Femur (tissue), 1 donor: ENCODE measurements around the gene PDZRN4.
A peak's percentile ranks its signal among the peaks of the same experiment; 100 is the strongest.
"Not testable (repeated sequence)": the region's sequence is repeated elsewhere in the genome, so short reads cannot be mapped to it uniquely, and the experiment has no call there.

Experiments used
- DNase-seq: peaks from one replicate; pipeline ENCODE4 v3.0.0-alpha.2; 2017

PDZRN4 gene

DNA sequence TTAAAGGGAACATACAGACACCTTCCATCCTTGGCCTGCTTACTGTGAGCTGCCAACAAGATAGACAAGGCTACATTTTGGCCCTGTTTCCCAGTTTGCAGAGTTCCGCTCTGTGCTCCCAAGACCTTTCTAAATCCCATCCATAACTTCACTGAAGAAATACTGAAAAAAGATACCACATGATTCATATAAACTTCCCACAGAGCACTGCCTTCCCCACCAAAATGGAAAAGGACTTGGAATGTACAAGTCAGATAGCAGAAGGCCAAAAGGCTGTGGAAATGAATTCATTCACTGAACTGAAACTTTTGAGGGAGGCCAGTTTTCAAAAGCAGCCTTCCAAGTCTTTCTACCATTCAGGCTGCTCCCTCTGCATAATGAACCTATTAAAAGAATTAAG lies 29.6 kb downstream of the PDZRN4 start:
- DNase-seq: no peak

DNA sequence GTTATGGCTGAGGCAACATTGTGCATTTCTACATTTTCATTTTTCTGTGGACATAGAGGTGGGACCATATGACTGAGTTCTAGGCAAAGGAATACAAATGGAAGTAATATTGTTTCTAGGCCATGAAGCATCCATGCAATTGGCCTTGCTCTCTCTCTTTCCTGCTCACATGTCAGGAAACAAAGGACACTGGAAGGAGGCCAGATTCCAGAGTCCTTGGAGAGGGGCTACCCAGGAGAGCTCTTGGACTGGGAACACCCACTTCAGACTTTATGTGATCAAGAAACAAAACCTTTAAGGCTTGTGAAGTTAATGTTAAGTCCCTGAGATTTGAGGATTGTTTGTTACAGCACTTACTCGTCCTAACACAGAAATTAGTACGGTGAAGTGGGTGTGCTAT lies 32.8 kb downstream of the PDZRN4 start:
- DNase-seq: no peak

DNA sequence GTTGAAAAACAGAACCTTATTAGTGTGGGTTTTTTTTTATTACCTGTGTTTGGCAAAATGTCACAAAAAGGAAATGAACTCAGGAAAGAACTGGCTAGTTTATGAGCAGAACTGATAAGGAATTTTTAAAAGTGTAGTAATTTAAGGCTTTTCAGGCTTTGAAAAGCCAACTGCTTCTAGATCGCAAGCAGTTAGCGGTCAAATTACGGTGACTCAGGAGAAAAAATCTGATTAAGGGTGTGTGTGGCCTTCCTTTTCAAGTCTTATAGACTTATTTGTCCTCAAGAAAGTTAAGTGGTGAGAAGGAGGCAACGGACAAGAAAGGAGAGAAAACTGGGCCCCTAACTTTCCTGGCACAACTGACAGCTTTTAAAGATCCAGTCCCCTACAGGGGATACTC lies 33.4 kb downstream of the PDZRN4 start:
- DNase-seq: no peak

DNA sequence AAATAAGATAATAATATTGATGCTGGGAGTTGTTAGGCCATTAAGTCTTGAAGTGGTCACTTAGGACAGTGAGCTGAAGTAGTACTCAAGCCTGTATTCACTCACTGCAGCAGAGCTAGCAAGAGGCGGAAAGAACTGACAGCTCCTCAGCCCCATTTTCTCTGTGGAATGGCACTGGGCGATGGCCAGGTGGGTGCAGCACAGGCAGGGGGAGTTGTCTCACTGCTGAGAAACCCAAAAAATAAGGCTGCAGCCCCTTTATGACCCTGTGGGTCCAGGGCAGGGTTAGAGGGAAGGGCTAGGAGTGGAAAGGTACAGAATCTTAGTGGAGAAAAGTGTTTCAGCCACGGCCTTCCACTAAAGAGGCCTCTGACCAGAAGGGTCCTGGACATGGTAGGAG lies 35.5 kb downstream of the PDZRN4 start:
- DNase-seq: no peak

DNA sequence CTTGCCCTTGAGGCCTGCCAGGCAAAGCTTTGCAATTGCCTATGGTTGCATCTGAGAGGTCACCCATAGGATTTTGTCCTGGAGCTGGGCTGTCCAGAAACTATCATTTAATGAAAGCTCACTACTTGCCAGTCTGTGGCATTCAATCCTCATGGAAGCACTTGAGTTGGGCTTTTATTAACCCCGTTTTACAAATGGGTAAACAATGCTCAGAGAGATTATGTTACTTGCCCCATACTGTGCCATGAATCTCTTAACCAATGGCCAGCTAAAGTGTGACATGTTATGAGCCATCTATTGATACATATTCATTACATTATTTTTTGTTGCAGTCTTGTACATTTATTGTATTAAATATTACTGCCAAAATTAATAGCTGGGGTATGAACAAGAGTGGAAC lies 35.9 kb downstream of the PDZRN4 start:
- no peak for DNase-seq

DNA sequence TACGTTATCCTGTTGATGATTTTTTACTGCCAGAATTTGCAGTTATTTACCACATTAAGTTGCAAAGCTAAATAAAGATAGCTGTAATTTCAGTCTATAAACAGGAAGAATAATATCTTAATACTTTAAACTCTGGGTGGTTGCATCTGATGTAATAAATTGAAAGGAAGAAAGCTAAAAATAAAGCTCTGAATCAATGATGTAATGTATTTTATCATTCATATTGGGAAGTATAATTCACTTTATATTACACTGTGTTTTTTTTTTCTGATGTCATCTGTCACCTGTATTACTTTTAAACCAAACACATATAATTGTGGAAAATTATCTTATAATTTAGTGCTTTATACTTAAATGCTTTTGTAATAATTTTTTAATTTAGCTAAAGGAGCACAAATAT lies 37.1 kb downstream of the PDZRN4 start:
- DNase-seq: no peak

DNA sequence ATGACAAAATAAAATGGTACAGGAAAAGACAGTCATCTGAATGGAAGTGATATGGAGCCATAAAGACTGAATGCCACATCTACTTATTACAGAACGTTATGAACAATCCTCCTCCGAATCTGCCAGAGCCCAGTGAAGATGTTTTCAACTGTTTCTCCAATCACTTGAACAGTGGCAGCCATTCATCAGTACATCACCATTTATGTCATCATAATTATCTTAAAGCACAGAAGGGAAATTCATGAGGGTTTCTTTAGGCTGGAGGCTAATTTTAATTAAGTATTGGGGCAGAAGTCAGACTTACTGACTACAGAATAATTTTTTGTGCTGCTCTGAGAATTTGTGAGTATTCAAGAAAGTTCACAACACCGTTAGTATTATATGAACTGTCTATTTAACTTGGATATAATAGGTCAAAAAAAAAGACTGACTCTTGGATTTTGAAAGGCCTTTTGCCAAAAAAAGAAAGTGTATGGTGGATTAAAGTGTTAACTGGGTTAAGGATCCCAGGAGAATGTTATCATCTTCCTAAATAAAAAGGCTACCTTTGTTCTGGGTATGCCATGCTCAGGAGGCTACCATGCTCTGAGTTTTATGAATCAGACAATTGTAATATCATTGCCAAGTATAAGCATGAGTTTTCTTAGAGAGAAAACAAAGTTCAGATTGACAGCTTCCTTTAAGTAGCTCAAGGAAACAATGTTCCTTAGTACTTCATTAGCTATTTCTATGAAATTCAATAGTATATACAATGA lies 40.1 kb downstream of the PDZRN4 start:
- no peak for DNase-seq

DNA sequence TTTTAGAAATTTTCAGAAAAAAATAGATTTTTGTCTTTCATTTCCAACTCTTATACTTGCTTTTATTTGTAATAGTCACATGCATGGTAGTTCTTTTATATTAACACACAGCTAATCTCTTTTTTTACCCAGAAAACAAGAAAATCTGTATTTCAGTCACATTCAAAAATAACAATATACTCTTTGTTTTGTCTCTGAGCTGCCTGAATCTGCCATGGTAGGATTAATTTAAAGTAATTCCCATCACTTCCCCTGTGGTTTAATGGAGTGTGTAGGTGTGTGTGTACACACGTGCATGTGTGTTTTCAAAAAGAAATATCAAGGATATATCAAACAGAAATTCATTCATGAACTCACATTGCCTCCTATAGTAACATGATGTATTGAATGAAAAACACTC lies 42.6 kb downstream of the PDZRN4 start:
- DNase-seq: no peak

DNA sequence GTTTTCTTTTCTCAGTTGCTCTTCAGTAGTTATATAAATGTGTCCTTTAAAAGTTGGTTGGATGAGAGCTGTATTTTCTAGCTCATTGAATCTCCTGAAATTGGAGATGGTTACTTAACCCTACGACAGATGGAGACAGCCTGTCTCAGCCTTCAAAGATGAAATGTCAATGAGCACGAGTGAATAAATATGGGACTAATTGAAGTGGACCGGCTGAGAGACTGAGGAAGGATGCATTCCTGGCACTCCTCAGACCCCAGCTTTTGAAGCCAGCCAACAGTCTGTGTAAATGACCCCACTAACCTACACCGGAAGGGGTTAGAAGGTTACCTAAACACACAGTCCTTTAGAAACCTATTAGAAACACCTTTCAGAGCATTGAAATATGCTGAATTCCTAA lies 46.6 kb downstream of the PDZRN4 start:
- no peak for DNase-seq

DNA sequence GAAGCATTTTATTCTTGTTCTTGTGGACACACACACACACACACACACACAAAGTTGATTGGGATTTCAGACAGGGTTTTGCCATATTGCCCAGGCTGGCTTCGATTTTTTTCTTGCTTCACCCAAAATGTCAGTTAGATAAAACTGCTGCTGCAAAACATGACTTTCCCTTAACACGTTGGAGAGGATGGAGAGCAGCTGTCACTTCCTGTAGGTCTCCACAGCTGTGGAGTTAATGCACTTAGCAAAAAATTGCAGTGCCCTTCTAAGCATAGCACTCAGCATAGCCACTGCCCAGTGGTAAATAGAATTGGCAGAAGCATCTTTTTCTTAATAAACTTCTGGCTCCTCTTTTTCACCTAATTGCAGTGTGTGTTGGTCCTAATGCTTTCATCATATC lies 54.5 kb downstream of the PDZRN4 start:
- DNase-seq: no peak

DNA sequence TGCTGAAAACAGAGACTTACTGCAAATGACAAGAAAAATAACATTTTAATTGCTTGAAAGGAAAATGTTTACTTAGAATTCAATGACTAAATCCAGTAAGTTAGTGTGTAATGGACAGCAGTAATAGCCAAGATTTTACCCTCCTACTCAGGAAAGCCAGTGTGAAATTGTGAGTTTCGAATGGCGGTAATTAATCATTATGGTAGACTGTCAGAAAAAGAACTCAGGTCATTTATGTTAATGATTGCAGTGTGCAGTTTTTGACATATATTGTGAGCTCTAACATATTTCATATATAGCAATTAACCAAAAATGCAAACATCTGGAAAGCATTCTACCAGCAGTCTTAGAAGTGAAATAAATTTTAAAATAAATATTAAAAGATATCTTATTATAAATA lies 60.3 kb downstream of the PDZRN4 start:
- no peak for DNase-seq

DNA sequence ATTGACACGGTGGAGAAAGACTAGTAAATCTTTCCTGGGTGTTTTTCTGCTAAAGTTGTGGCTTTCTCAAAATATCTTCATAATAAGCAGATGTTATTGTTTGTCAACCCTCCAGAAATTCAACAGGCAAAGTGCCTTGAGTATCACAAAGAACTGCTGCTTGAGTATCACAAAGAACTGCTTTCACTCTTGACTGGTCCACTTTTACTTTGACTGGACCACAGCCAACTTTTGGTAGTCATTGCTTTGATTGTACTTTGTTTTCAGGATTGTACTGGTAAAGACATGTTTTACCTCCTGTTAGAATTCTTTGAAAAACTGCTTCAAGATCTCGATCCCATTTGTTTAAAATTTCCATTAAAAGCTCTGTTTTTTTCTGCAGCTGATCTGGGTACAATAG lies 62.6 kb downstream of the PDZRN4 start:
- DNase-seq: no peak

DNA sequence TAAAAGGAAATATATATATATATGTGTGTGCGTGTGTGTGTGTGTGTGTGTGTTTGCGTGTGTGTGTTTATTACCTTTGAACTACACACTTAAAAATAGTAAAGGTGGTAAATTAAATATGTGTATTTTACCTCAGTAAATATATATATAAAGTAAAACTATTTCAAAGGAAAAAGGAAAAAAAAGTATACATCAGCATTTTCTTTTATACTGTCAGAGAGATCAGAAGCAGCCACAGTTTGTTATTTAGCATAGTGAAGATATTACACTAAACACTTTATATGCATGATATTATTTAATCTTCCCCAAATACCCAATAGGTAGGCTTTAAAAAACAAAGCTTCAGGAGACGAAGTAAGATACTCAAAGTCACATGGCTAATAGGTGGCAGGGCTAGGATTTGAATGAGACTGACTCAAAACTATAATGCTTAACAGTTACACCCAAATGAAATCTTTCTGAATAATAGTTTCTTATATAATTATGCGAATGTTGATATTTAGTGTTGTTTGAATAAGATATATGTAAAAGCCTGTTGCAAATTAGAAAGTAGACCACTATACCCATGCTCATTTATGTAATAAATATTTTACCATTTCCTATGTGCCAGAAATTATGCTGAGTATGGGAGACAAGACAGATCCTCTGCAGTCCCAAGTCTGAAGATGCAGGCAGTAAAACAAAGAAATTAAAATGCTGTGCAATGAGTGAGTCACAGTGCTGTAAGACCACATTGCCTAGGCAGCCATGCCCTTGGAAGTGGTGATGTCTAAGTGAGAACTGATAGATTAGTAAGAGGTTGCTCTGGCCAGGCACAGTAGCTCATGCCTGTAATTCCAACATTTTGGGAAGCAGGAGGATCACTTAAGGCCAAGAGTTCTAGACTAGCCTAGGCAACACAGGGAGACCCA lies 66.1 kb downstream of the PDZRN4 start:
- no peak for DNase-seq

DNA sequence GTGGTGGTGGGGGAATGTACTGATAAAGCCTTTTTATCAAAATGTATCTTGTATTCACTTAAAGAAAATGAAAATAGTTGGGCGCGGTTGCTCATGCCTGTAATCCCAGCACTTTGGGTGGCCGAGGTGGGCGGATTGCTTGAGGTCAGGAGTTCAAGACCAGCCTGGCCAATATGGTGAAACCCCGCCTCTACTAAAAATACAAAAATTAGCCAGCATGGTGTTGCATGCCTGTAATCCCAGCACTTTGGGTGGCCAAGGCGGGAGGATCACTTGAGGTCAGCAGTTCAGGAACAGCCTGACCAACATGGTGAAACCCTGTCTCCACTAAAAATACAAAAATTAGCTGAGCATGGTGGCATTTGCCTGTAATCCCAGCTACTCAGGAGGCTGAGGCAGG lies 75.1 kb downstream of the PDZRN4 start:
- not testable (repeated sequence) for DNase-seq

DNA sequence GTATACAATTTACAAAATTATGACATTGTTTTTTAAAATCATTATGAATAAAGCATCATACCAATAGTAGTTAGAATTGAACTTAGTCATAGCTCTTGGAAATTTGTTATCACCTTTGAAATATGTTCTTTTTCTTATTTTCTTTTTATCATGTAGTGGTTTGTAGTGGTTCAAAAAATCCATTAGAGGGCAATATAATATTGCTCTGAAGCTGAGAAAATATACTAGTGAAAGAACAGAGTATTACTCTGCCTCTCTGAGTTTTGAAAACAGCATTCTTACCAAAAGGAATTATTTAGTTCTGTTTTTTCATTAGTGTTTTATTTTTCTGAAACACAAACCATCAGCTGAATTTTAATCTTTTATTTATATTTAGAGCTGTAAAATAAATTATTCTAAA lies 76.2 kb downstream of the PDZRN4 start:
- DNase-seq: no peak

DNA sequence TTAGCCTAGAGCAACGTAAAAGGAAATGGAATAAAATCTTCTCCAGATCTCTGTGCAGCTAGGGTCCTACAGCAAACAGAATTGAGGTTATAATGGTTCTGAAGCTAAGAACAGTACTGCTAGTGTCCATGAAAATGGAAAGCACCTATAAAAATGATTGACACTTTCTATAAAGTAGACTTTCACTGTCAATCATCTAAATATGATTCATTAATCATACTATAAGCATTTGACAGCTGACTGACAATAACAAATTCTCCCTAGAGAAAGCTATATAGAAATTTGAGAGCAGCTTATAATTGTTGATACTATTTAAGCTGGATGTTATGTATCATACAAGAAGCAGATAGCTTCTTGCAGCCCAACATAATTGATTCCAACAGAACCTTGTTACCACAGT lies 80.9 kb downstream of the PDZRN4 start:
- DNase-seq: no peak

DNA sequence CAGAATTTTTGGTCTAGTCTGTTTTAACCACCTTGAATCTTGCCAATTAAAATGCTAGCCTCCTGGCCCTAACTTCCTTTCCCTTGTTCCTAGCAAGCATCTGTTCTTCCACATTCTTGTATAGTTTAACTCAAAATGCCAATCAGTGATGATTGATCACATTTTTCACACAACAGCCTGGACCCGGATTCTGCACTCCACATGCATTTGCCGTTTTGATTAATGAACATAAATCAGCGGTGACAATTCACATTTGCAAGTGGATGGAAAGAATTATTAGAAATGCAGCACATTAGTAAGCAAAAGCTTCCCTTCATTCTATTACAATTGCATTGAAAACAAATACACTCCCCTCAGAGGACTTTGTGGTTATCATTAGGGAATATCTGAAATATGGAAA lies 83.4 kb downstream of the PDZRN4 start:
- DNase-seq: no peak

DNA sequence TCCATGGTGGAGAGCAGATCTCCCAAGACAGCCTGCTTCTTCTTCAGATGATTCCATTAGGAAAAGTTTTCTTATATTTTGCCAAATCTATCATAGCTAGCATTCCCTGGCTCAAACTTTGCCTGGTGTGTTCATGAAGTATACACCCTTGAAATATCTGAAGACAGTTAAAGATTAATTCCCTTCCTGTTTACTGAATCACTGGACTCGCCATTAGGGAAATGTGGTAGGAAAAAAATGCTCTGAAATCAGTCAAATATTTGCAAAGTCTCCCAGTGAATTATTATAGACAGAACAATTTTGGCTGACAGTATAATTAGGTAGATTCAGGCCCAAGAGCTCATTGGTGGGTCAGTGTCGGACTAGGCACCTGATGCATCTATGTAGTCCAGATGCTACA lies 86.5 kb downstream of the PDZRN4 start:
- DNase-seq: no peak

DNA sequence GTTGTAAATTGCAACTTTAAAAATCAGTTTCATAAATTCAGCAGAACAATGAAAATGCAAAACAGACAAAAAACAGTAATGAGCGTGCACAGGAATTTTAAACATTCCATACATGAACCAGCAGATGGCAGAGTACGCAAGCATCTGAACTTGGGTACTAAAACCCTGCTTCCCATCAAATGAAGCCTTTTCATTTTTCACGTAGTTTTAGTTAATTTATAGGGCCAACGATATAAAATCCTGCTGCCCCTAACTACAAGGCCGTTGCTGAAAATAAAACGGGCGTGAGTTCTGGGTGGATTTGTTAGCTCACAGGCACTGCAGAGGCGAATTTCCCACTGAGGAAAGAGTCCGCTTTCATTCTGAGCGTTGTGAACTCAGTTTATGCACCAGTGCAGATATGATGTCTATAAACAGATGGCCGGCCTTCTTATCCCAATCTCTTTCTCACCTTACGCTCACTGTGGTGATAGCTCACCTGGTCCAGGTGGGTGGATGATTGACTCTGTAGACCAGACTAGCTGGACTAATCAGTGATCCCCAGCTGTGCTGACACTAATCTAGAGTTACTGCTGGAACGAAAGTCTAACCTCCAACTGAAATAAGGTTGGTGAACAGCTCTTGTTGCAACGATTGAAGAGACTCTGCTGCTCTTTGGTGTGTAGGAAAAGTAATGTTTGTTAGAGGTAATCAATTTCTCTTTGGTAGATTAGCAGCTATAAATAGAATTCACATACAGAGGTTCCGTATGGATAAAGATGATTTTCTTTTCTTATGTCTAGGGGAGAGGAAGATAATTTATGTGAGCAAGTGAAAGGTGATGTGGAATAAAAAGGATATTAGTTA lies 89.2 kb downstream of the PDZRN4 start:
- DNase-seq: peak; percentile 30

DNA sequence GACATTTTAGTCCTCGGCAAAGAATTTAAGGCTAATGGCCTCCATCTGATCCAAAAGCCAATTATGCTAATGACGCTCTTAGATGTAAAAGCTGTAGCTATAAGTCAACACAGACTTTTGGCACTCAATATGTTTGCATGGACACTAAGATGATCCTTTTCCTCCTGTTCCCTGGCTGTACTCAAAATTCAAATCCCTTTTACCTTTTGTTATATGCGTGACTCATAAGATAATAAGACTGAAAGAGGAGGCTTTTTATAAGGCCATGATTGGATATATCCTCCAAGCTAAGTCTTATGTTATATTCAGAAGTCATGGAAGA lies 89.8 kb downstream of the PDZRN4 start:
- no peak for DNase-seq

DNA sequence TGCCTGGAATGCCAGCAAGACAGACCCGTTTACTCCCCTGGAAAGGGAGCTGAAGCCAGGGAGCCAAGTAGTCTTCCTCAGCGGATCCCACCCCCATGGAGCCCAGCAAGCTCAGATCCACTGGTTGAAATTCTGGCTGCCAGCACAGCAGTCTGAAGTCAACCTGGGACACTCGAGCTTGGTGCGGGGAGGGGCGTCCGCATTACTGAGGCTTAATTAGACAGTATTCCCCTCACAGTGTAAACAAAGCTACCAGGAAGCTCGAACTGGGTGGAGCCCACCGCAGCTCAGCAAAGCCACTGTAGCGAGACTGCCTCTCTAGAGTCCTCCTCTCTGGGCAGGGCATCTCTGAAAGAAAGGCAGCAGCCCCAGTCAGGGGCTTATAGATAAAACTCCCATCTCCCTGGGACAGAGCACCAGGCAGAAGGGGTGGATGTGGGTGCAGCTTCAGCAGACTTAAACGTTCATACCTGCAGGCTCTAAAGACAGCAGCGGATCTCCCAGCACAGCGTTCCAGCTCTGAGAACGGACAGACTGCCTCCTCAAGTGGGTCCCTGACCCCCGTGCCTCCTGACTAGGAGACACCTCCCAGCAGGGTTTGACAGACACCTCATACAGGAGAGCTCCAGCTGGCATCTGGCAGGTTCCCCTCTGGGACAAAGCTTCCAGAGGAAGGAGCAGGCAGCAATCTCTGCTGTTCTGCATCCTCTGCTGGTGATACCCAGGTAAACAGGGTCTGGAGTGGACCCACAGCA lies 92.4 kb downstream of the PDZRN4 start:
- DNase-seq: not testable (repeated sequence)

DNA sequence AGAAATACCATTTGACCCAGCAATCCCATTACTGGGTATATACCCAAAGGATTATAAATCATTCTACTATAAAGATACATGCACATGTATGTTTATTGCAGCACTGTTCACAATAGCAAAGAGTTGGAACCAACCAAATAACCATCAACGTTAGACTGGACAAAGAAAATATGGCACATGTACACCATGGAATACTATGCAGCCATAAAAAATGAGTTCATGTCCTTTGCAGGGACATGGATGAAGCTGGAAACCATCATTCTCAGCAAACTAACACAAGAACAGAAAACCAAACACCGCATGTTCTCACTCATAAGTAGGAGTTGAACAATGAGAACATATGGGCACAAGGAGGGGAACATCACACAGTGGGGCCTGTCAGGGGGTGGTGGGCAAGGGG lies 97.3 kb downstream of the PDZRN4 start:
- not testable (repeated sequence) for DNase-seq

DNA sequence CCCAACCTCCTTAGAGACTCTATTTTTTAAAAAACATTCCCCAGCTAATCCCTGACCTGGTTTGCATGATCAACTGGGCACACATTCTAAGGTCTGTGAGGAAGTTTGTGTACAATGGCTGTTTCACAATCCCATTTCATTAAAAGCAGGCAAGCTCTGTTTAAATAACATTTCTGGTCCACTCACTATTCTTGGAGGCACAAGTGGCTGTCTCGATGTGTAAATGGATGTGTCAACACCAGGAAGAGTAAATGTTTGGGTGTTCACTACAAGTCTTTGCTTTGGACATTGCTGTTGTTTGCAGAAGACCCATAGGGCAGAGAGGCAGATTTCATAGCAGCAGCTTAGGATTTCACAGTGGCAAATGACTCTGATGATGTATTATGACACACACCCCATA lies 98.3 kb downstream of the PDZRN4 start:
- DNase-seq: no peak
